ENCODE measurements around the gene SMTN. TPM values are rescaled to one million over a fixed set of nuclear protein-coding genes. Genes with fewer than 3 reads are reported as not detected.

SMTN gene
- total and polyA plus RNA-seq, 9 of the 15 experiments (the other 6 are each of a cell fraction or from before 2014, with no cell fraction given) = 2.5 to 41.1 (median 16.1) TPM

DNA sequence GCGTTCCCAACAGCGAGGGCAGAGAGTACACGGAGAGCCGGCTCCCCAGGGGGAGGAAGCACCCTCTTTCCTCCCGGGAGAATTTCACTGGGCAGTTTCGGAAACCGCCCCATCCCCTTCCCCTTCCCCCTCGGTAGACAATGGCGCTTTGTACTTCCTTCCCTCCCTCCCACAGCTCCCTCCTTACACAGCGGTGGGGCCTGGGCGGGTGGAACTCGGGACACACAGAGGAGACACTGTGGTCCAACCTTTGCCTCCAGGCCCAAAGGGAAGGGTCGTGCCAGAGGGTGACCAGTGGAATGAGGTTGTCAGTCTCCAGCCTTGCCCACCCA, 4.3 kb downstream of the SMTN start:
- Histone ChIP-seq H4K20me1 (replicated peaks; ENCODE audit: control insufficient read depth, insufficient read depth, low read length) (no peaks in the 10 kb centered on the region), H3K9me3 (replicated peaks; ENCODE audit: control insufficient read depth, insufficient read depth, low read depth, low read length) (no peaks in the 10 kb centered on the region), H3K27ac (ENCODE audit: extremely low read depth, low read depth, low read length) (peak overlapping the region; percentile 98), H3K4me2 (ENCODE audit: insufficient read depth, low read length) (peak overlapping the region; percentile 93), H2AFZ (ENCODE audit: low read depth, low read length) (peak overlapping the region; percentile 94), H3K9me1 (ENCODE audit: control insufficient read depth, insufficient read depth, low read length) (peaks cover 5% of the 10 kb centered on the region), H3K4me3 (peak overlapping the region; percentile 66), H3K27me3 (ENCODE audit: control insufficient read depth in 2 of 2, insufficient read depth in 2 of 2, low read length in 2 of 2) (no peaks in the 10 kb centered on the region), H3K9ac (ENCODE audit: insufficient read depth in 1 of 2, low read depth in 2 of 2, low read length in 2 of 2) (peak overlapping the region; percentile 92 to 98), H3K79me2 (ENCODE audit: control insufficient read depth, insufficient read depth, low read length) (peaks cover 22% of the 10 kb centered on the region), H3K36me3 (ENCODE audit: control insufficient read depth, insufficient read depth, low read length) (peaks cover 20% of the 10 kb centered on the region; the same call in 2 of the 3 replicates), H3K4me1 (replicated peaks in 1 of 2; ENCODE audit: control insufficient read depth in 2 of 2, insufficient read depth in 2 of 2, low read length in 2 of 2) (peaks cover 34 to 77% of the 10 kb centered on the region in 2 experiments)
- no peak for TF ChIP-seq HEY1 (CRISPR knock-in tag; IDR thresholded peaks at IDR 0.05; ENCODE audit: borderline replicate concordance)
- TF ChIP-seq, protein P1, sequence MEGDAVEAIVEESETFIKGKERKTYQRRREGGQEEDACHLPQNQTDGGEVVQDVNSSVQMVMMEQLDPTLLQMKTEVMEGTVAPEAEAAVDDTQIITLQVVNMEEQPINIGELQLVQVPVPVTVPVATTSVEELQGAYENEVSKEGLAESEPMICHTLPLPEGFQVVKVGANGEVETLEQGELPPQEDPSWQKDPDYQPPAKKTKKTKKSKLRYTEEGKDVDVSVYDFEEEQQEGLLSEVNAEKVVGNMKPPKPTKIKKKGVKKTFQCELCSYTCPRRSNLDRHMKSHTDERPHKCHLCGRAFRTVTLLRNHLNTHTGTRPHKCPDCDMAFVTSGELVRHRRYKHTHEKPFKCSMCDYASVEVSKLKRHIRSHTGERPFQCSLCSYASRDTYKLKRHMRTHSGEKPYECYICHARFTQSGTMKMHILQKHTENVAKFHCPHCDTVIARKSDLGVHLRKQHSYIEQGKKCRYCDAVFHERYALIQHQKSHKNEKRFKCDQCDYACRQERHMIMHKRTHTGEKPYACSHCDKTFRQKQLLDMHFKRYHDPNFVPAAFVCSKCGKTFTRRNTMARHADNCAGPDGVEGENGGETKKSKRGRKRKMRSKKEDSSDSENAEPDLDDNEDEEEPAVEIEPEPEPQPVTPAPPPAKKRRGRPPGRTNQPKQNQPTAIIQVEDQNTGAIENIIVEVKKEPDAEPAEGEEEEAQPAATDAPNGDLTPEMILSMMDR (IDR thresholded peaks at IDR 0.05 in 2 of 3, conservative IDR thresholded peaks at IDR 0.05 in 1 of 3; ENCODE audit: insufficient read depth in 2 of 3, low read depth in 1 of 3, low read length in 3 of 3) = 0 out of 6 replicates have a peak, but pooled peaks of 1 of the 3 experiments have one; percentile 5
- WGBS (ENCODE audit: insufficient coverage, low coverage, missing lambda C conversion rate) = 4% methylated on average over 3 of the region's 13 CpGs
- BruUV-seq (replicated peaks) = no TSS peak
- CTCF ChIA-PET (ENCODE audit: low intra/inter-chr PET ratio) = interaction anchor here (0.7 to 4.0 kb wide), 3 partner anchors 20 to 138 kb away, joined by 3 to 21 read pairs (median 4); partner anchors contain the start of gene TUG1
- in situ Hi-C loops (cut with MboI) = loop anchor here (5.0 to 10.0 kb wide), 2 partner anchors 133 to 321 kb away; no protein-coding TSS in a partner anchor
- intact Hi-C loops (cut with micrococcal nuclease) = loop anchor here (2.0 kb wide), 2 partner anchors 117 to 137 kb away; partner anchors contain the start of genes MORC2 and TUG1
- no peak for DNase-seq (ENCODE audit: extremely low read depth in 1 of 4, low spot score in 3 of 4)
- POLR2A ChIA-PET = interaction anchor here (0.6 to 2.9 kb wide), 10 partner anchors 10 to 237 kb away, joined by 3 to 18 read pairs (median 4); partner anchors contain the start of gene SELENOM
- no peak for FAIRE-seq
- no peak for ATAC-seq

All from K562 (cell line).